NCI-H146 treated with DMSO at 0.1 percent for 48 hours (cell line): ENCODE results near the gene PLGRKT.
"Not testable (repeated sequence)": the region's sequence is repeated elsewhere in the genome, so short reads cannot be mapped to it uniquely, and the experiment has no call there.

ENCODE experiments used
- DNase-seq: peaks from one replicate; lab custom pipeline; 2025; ENCODE audit not compliant: unreplicated experiment; lab: John Stamatoyannopoulos, UW

The PLGRKT gene

DNA sequence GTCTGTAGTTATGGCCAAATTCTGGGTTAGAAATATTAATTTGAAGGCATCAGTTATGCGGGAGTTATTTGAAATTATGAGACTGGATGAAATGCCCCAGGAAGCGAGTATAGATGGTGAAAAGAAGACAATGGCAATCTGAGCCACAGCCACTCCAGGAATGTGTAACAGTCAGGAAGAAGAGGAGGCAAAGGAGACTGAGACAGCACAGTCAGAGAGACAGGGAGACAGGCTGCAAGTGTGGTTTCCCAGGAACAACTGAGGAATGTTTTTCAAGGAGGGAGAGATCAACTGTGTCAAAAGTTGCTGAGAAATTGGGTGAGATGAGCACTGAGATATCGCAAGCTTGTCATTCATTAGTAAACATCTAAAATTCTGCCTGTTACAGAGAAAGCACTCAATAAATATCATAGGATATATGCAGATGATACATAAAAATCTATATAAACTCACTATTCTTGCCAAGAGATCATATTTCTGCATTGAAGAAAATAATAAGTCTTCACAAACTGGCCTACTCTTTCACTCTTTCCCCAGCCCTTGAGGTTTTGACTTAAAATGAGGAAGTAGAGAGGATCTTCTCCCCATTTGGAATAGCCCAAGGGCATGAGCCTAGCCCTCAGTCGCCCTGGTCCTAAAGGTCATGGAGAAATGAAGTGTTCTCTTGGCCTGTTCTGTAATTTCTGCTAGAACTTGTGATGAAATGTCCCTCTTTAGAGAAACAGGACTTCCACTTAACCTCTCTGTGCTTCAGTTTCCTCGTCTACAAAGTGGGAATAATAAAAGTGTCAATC, 49.5 kb downstream of the PLGRKT start:
- no peak for DNase-seq

- no peak for DNase-seq
Measured at GRCh38 chr9:5384436-5384835, 53.3 kb downstream of the PLGRKT start.

DNA sequence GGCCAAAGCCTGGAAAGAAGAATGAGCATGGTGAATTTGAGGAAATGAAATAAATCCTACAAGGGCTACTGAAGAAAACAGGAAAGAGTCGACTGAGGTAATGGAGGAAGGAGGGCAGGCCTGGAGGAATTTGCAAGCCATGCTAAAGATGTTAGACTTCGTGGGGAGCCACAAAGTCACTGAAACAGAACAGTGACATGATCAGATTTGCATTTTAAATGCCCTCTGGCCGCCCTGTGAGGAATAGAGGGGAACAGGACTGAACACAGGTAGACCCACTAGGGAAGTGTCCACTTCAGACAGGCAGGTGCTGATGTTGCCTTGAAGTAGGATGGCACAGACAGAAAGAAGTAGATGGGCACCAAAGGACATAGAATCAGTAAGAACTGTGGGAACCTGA, 55.2 kb downstream of the PLGRKT start:
- DNase-seq = no peak

DNA sequence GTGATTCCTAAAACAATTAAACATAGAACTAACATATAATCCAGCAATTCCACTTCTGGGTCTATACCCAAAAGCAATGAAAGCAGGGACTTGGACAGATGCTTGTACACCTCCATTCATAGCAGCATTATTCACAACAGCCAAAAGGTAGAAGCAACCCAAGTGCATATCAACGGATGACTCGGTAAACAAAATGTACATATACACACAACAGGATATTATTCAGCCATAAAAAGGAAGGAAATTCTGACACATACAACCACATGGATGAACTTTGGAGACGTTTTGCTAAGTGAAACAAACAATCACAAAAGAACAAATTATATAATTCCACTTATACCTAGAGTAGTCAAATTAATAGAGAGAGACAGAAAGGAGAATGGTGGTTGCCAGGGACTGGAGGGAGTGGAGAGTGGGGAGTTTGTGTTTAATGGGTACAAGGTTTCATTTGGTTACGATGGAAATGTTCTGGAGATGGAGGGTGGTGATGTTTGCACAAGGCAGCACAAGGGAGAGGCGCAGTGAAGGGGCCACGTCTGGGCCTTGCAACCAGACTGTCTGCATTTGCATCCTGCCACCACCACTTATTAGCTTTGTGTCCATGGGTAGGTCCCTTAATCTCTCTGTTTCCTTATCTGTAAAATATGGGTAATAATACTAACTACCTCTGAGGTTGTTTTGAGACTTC, 61.8 kb downstream of the PLGRKT start:
- no peak for DNase-seq

GRCh38 chr9:5375091-5375490, 62.6 kb downstream of the PLGRKT start:
- no peak for DNase-seq

GRCh38 chr9:5364294-5365024, 73.3 kb downstream of the PLGRKT start:
- DNase-seq = no peak

GRCh38 chr9:5361326-5362010, 76.3 kb downstream of the PLGRKT start:
- no peak for DNase-seq

DNA sequence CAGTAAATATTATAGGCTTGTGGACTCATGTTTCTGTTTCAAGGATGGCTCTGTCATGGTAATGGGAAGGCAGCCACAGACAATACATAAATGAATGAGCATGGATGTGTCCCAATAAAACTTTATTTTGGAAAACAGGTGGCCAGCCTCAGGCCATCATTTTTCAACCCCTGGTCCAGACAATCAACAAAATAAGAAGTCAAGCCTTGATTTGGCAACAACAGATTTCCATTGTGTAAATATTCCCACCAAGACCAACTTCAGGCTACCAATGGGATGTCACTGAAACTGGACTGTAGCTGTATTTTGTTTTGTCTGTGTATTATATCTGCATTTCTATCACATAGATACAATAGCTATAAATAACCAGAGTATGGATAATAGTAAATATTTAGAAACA, 77.4 kb downstream of the PLGRKT start:
- no peak for DNase-seq

GRCh38 chr9:5357431-5358105, 80.2 kb downstream of the PLGRKT start:
- no peak for DNase-seq

DNA sequence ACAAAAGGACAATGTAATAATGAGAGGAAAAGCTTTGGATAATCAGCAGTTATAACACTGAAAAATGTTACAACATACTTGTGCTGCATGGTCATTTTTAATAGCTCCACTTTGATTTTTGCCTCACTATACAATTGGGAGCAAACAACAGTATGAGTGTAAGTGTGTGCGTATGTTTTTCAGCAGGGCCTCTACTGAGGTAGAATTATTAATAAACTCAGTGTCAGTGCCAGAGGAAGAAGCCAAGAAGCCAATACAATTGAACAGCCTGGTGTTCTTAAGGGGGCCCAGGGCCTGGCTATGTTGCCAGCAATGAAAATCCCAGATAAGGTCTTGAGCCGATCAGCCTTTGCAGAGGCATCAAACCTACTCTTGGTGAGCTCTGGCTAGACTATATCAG, 81.9 kb downstream of the PLGRKT start:
- DNase-seq = no peak

DNA sequence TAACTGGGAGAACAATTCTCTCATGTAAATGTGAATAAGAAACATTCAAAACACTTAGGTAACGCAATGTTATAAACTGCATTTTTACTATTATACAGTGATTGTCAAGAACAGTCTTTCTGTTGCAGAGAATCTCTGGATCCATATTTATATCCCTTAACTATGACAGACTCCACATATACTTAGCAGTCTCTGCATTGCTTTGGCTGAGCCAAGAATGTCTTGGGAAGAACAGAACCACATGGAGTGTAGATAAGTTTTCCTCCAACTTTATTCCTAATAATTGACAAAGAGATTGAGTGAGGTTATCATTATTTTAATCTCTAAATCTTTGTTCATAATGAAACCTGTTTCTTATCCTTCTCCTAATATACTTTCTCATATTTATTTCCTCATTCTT, 82.5 kb downstream of the PLGRKT start:
- no peak for DNase-seq

- no peak for DNase-seq
Measured at GRCh38 chr9:5354184-5354583, 83.5 kb downstream of the PLGRKT start.

- no peak for DNase-seq
Measured at GRCh38 chr9:5352637-5353248, 85.0 kb downstream of the PLGRKT start.

GRCh38 chr9:5338992-5339981, 98.4 kb downstream of the PLGRKT start, which contains the start of gene RLN1:
TSS of gene RLN1 (minus strand) at chr9:5339876. CDS start at chr9:5339746, 130 bp downstream.
- DNase-seq = not testable (repeated sequence)

- DNase-seq = no peak
Measured at GRCh38 chr9:5336688-5337087, 101.0 kb downstream of the PLGRKT start.

- DNase-seq = not testable (repeated sequence)
Measured at GRCh38 chr9:5331276-5331675, 106.4 kb downstream of the PLGRKT start.

DNA sequence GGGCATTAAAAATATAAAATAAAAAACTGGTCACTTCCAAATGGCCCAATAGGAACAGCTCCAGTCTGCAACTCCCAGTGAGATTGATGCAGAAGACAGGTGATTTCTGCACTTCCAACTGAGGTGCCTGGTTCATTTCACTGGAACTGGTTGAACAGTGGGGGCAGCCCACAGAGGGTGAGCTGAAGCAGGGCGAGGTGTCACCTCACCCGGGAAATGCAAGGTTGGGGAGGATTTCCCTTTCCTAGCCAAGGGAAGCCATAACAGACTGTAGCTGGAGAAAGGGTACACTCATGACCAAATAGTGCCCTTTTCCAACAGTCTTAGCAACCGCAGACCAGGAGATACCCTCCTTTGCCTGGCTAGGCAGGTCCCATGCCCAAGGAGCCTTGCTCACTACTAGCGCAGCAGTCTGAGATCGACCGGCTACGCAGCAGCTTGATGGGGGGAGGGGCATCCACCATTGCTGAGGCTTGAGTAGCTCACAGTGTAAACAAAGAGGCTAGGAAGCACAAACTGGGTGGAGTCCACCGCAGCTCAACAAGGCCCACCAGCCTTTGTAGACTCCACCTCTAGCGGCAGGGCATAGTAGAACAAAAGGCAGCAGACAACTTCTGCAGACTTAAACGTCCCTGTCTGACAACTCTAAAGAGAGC, 110.7 kb downstream of the PLGRKT start:
- DNase-seq = no peak

- no peak for DNase-seq
Measured at GRCh38 chr9:5326187-5326586, 111.5 kb downstream of the PLGRKT start.
